Measurements from ENCODE around the gene ZNF283. TPM values are rescaled to one million over a fixed set of nuclear protein-coding genes. Genes with fewer than 3 reads are reported as not detected.
"Not testable (repeated sequence)": the region's sequence is repeated elsewhere in the genome, so short reads cannot be mapped to it uniquely, and the experiment has no call there.

ZNF283 gene
- total RNA-seq, 3 donors from 2014 or later = 7.6 to 21.8 (median 14.1) TPM

DNA sequence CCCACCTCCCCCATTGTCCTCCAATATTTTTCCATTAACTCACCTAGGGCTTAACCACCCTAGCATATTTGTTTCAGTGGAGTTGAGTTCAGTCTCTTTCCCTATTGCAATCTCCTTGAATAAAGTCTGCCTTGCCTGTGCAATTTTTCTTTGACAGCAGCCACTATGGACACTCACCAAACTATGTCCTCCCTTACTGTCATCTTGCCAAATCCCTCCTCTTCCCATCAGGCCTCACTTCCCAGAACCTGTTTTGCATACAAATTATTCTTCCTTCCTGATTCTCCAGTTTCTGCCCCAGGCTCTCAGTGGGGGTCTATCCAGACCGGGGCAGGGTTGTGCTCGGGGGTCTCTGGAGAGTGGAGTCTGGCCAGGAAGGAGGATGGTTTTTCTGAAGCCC is 22.7 kb upstream of the ZNF283 start:
- intact Hi-C loops (cut with DNase I, micrococcal nuclease) = no loop called here
- H3K9me3 ChIP-seq = no peaks in the 10 kb centered on the region
- DNase-seq = no peak
- H3K4me1 ChIP-seq (ENCODE audit: low read depth) = no peaks in the 10 kb centered on the region
- no peak for ATAC-seq
- H3K36me3 ChIP-seq (ENCODE audit: low read depth) = no peaks in the 10 kb centered on the region
- TF ChIP-seq, protein P1, sequence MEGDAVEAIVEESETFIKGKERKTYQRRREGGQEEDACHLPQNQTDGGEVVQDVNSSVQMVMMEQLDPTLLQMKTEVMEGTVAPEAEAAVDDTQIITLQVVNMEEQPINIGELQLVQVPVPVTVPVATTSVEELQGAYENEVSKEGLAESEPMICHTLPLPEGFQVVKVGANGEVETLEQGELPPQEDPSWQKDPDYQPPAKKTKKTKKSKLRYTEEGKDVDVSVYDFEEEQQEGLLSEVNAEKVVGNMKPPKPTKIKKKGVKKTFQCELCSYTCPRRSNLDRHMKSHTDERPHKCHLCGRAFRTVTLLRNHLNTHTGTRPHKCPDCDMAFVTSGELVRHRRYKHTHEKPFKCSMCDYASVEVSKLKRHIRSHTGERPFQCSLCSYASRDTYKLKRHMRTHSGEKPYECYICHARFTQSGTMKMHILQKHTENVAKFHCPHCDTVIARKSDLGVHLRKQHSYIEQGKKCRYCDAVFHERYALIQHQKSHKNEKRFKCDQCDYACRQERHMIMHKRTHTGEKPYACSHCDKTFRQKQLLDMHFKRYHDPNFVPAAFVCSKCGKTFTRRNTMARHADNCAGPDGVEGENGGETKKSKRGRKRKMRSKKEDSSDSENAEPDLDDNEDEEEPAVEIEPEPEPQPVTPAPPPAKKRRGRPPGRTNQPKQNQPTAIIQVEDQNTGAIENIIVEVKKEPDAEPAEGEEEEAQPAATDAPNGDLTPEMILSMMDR (IDR thresholded peaks at IDR 0.05) = no peak
- no peak overlapping the region for H3K4me3 ChIP-seq

DNA sequence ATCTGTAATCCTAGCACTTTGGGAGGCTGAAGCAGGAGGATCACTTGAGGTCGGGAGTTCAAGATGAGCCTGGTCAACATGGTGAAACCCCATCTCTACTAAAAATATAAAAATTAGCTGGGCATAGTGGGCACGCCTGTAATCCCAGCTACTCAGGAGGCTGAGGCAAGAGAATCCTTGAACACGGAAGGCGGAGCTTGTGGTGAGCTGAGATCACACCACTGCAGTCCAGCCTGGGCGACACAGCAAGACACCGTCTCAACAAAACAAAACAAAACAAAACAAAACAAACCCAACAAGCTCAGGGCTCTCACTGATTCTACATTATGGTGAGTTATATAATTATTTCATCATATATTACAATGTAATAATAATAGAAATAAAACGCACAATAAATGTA is 20.7 kb upstream of the ZNF283 start:
- ATAC-seq; intact Hi-C loops (cut with DNase I, micrococcal nuclease); DNase-seq; H3K9me3 ChIP-seq; H3K36me3 ChIP-seq (ENCODE audit: low read depth); H3K4me3 ChIP-seq; H3K4me1 ChIP-seq (ENCODE audit: low read depth): not testable (repeated sequence)

DNA sequence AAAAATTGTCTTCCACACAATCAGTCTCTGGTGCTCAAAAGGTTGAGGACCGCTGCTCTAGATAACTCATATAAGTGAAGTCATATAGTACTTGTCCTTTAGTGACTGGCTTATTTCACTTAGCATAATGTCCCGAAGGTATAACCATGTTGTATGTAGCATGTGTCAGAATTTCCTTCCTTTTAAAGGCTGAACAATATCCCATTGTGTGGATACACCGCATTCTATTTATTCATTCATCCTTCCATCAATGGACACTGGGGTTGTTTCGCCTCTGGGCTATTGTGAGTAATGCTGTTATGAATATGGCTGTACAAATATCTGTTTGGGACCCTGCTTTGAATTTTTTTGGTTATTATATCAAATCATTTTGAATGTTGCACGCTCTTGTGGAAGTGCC is 20.3 kb upstream of the ZNF283 start:
- ATAC-seq = no peak
- TF ChIP-seq, protein P1 (IDR thresholded peaks at IDR 0.05) = no peak

DNA sequence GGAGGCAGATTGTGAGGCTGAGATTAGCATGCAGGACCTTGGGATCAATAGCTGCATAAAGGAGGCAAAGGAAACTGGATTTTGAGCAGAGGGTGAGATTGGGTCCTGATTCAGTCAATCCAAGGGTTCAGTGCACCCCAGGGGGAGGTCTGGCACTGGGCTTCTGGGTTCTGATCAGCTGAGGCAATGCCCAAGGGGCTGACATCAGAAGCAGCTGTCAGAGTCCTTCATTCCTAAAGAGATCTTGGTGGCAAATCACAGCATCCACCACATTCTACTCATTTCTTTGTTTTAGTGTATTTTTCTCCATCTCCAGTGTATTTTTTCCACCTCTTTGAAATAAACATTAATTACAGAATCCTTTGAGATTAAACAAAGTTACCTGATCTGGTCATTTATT is 19.5 kb upstream of the ZNF283 start:
- no peak for ATAC-seq
- H3K4me3 ChIP-seq = no peak overlapping the region
- H3K36me3 ChIP-seq (ENCODE audit: low read depth) = no peaks in the 10 kb centered on the region
- H3K4me1 ChIP-seq (ENCODE audit: low read depth) = no peaks in the 10 kb centered on the region
- intact Hi-C loops (cut with DNase I, micrococcal nuclease) = no loop called here
- DNase-seq = no peak
- TF ChIP-seq, protein P1 (IDR thresholded peaks at IDR 0.05) = no peak
- H3K9me3 ChIP-seq = no peaks in the 10 kb centered on the region

More for the DNA sequence above, 20.3 kb upstream of the ZNF283 start:
- no peaks in the 10 kb centered on the region for H3K36me3 ChIP-seq (ENCODE audit: low read depth)
- DNase-seq = no peak
- no peaks in the 10 kb centered on the region for H3K9me3 ChIP-seq
- no peak overlapping the region for H3K4me3 ChIP-seq
- intact Hi-C loops (cut with DNase I, micrococcal nuclease) = no loop called here
- H3K4me1 ChIP-seq (ENCODE audit: low read depth) = no peaks in the 10 kb centered on the region

DNA sequence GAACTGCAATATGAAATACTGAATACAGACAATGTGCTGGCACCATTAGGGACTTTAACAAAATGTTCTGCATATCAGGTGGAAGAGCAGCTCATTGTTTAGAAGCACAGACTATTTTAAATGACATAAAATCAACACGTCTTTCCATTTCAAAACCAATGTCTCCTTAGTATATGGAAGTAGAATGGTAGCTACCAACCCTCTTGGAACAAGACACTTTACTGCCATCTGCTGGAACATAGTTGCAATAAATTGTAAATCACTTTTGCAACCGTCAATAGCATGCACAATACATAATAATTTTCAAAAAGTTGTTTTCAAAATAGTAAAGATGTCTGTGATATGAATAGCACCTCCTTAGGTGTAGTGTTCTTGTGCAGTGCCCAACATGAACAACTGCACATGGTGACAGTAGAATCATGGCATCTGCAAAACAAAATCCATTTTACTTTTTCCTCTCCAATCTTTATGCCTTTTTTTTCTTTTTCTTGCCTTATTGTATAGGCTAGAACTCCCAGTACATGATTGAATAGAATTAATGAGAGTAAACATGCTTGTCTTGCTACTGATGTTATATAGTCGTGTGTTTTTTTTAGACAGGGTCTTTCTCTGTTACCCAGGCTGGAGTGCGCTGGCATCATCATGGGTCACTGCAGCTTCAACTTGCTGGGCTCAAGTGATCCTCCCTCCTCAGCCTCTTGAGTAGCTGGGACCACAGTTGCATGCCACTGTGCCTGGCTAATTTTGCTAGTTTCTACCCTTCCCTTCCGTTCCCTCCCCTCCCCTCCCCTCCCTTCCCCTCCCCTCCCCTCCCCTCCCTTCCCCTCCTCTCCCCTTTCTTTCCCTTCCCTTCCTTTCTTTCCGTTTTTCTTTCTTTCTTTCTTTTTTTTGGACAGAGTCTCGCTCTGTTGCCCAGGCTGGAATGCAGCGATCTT is 17.1 kb upstream of the ZNF283 start:
- intact Hi-C loops (cut with DNase I, micrococcal nuclease) = no loop called here
- no peaks in the 10 kb centered on the region for H3K9me3 ChIP-seq
- H3K4me3 ChIP-seq = no peak overlapping the region
- DNase-seq = peak in 1 of 3 donors; percentile 16
- ATAC-seq = peak; percentile 85
- TF ChIP-seq, protein P1 (IDR thresholded peaks at IDR 0.05) = peak; percentile 34
- no peaks in the 10 kb centered on the region for H3K36me3 ChIP-seq (ENCODE audit: low read depth)
- H3K4me1 ChIP-seq (ENCODE audit: low read depth) = no peaks in the 10 kb centered on the region

DNA sequence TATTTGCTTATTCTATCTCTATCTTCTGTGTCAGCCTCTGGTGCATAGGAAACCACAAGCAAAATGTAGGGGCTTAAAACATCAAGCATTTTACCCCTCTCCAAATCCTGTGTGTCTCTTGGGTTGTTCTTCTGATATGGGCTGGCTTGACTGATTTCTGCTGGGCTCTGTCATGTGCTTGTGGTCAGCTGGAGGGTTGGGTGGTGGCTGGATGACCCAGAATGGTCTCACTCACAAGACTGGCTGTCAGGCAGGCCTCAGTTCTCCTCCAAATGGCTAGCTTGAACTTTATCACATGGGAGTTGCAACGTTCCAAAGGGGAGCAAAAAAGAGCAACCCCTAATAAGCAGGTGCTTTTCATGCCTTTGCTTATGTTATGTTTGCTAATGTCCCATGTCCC is 15.3 kb upstream of the ZNF283 start:
- Histone ChIP-seq H3K4me3 (no peak overlapping the region), H3K9me3 (no peaks in the 10 kb centered on the region), H3K4me1 (ENCODE audit: low read depth) (no peaks in the 10 kb centered on the region), H3K36me3 (ENCODE audit: low read depth) (no peaks in the 10 kb centered on the region)
- TF ChIP-seq, protein P1 (IDR thresholded peaks at IDR 0.05) = no peak
- no peak for ATAC-seq
- intact Hi-C loops (cut with DNase I, micrococcal nuclease) = no loop called here
- DNase-seq = no peak
